Transverse colon (tissue), 4 donors: ENCODE data around the gene SEMA4F. TPM values are rescaled to one million over a fixed set of nuclear protein-coding genes. Genes with fewer than 3 reads are reported as not detected.

Experiments
- DNase-seq: peaks from one replicate; pipeline ENCODE4 v3.0.0-alpha.2; 2019
- H3K27ac ChIP-seq, 4 donors: fragments of 200-600 bp; sonication (generic); 2 replicates each; pipeline ENCODE4 v1.5.1; 2016 to 2018; ENCODE audit warnings: inconsistent platforms in 4 of 4
- H3K27me3 ChIP-seq: fragments of 200-600 bp; sonication (generic); 2 replicates; pipeline ENCODE4 v1.5.1; 2017; ENCODE audit warnings: inconsistent platforms
- H3K36me3 ChIP-seq, 4 donors: fragments of 200-600 bp; sonication (generic); 2 replicates each; pipeline ENCODE4 v1.5.1; 2017 to 2019; ENCODE audit warnings: inconsistent platforms in 4 of 4
- H3K4me1 ChIP-seq, 4 donors: fragments of 200-600 bp; sonication (generic); 2 replicates each; pipeline ENCODE4 v1.5.1; 2017 to 2020; ENCODE audit warnings: inconsistent platforms in 4 of 4
- H3K4me3 ChIP-seq, 4 donors: fragments of 200-600 bp; sonication (generic); 1 replicate in 1 of 4; 2 replicates in 3 of 4; pipeline versions ENCODE4 v1.5.1 to v1.6.1; 2017 to 2019; ENCODE audit warnings: inconsistent platforms in 4 of 4
- H3K9me3 ChIP-seq, 2 donors: fragments of 200-600 bp; sonication (generic); 2 replicates each; pipeline ENCODE4 v1.5.1; 2017 to 2019; ENCODE audit warnings: inconsistent platforms in 2 of 2
- CTCF ChIP-seq, 5 experiments: fragments of 200-600 bp in 3 of 5; fragments of 450-650 bp in 2 of 5; sonication (generic) in 3 of 5; IDR thresholded peaks; 1 replicate in 2 of 5; 2 replicates in 3 of 5; pipeline ENCODE4 v1.5.1; 2016 to 2017; ENCODE audit warnings: antibody characterized with exemption in 5 of 5, inconsistent platforms in 3 of 5, mild to moderate bottlenecking in 2 of 5, moderate library complexity in 1 of 5
- EP300 ChIP-seq: sonication (generic); formaldehyde crosslinking; IDR thresholded peaks from one replicate; pipeline ENCODE4 v1.6.1; 2017; ENCODE audit warnings: antibody characterized with exemption, low read depth
- POLR2A ChIP-seq: fragments of 450-650 bp; IDR thresholded peaks from one replicate; pipeline ENCODE4 v1.6.1; 2016; ENCODE audit warnings: antibody characterized with exemption, mild to moderate bottlenecking, moderate library complexity
- POLR2AphosphoS5 ChIP-seq, 3 donors: sonication (generic); formaldehyde crosslinking; IDR thresholded peaks; one replicate each; pipeline ENCODE4 v1.6.1; 2016; ENCODE audit warnings: antibody characterized with exemption in 3 of 3
- WGBS, 2 donors: methylation state at CpG; one replicate each; pipeline ENCODE4 v1.1.5; 2018; ENCODE audit warnings: low coverage in 1 of 2; 5-methylcytosine and 5-hydroxymethylcytosine counted together
- in situ Hi-C, 4 donors: fragments of 200-750 bp; cut with MboI; loops; one replicate each; pipeline versions ENCODE4 v1.15.0 to v1.15.1; 2017; ENCODE audit warnings: low sequenced_read_pairs in 3 of 4, low pct_ligation_motif_present in 1 of 4, low pct_unique_long_range_greater_than_20kb in 1 of 4
- intact Hi-C: fragments of 100-400 bp; cut with DNase I; formaldehyde crosslinking; loops from one replicate; pipeline ENCODE4 v1.15.1; 2023; ENCODE audit warnings: low total_unique reads
- total RNA-seq, 4 donors: library from RNA; depleted of rRNA; stranded (reverse); fragments of >200 nt; gene quantifications; one replicate each; pipeline ENCODE4 v1.1.0, GENCODE V29; 2016

The SEMA4F gene
- total RNA-seq, 4 donors from 2014 or later: 0.75 to 5.7 (median 3.6) TPM

GRCh38 chr2:74673826-74674528, 19.9 kb downstream of the SEMA4F start:
- in situ Hi-C loops (no loop called here), intact Hi-C loops (no loop called here)
- no peaks in the 10 kb centered on the region for H3K9me3 ChIP-seq
- no peak for DNase-seq
- no peaks in the 10 kb centered on the region for H3K36me3 ChIP-seq
- WGBS, 2 donors: 81 to 82% methylated on average over 6 to 7 of the region's 7 CpGs
- TF ChIP-seq POLR2AphosphoS5 (IDR thresholded peaks at IDR 0.05) (no peak), EP300 (no peak), POLR2A (no peak), CTCF (IDR thresholded peaks at IDR 0.05) (no peak)
- no peaks in the 10 kb centered on the region for H3K27me3 ChIP-seq
- H3K27ac ChIP-seq: no peak overlapping the region
- no peaks in the 10 kb centered on the region for H3K4me1 ChIP-seq
- no peak overlapping the region for H3K4me3 ChIP-seq

GRCh38 chr2:74675090-74675489, 21.0 kb downstream of the SEMA4F start:
- no peaks in the 10 kb centered on the region for H3K9me3 ChIP-seq
- DNase-seq: no peak
- no peaks in the 10 kb centered on the region for H3K4me1 ChIP-seq
- in situ Hi-C loops (loop anchor here in 1 of 4 donors (25.0 kb wide), 1 partner anchor 937 kb away; no protein-coding TSS in a partner anchor), intact Hi-C loops (no loop called here)
- no peaks in the 10 kb centered on the region for H3K27me3 ChIP-seq
- TF ChIP-seq EP300 (no peak), POLR2A (no peak), CTCF (IDR thresholded peaks at IDR 0.05) (no peak), POLR2AphosphoS5 (IDR thresholded peaks at IDR 0.05) (no peak)
- no peaks in the 10 kb centered on the region for H3K36me3 ChIP-seq
- no peak overlapping the region for H3K4me3 ChIP-seq
- no peak overlapping the region for H3K27ac ChIP-seq
- WGBS, 2 donors: 90% methylated on average over 6 of the region's 6 CpGs; no CpG with 5 or more reads in 1 of the 2 donors

GRCh38 chr2:74676331-74676730, 22.3 kb downstream of the SEMA4F start:
- no peak for DNase-seq
- H3K27ac ChIP-seq: no peak overlapping the region
- H3K9me3 ChIP-seq: no peaks in the 10 kb centered on the region
- H3K27me3 ChIP-seq: no peaks in the 10 kb centered on the region
- in situ Hi-C loops: loop anchor here in 1 of 4 donors (25.0 kb wide), 1 partner anchor 936 kb away; no protein-coding TSS in a partner anchor
- H3K4me1 ChIP-seq: no peaks in the 10 kb centered on the region
- TF ChIP-seq POLR2AphosphoS5 (IDR thresholded peaks at IDR 0.05): no peak
- no peak for TF ChIP-seq POLR2A
- TF ChIP-seq CTCF (IDR thresholded peaks at IDR 0.05): no peak
- TF ChIP-seq EP300: no peak
- no peak overlapping the region for H3K4me3 ChIP-seq
- intact Hi-C loops: no loop called here
- 86 to 90% methylated on average over 4 of the region's 4 CpGs for WGBS, 2 donors
- H3K36me3 ChIP-seq: no peaks in the 10 kb centered on the region

- intact Hi-C loops (no loop called here), in situ Hi-C loops (loop anchor here in 1 of 4 donors (25.0 kb wide), 1 partner anchor 933 kb away; no protein-coding TSS in a partner anchor)
- no peaks in the 10 kb centered on the region for H3K4me1 ChIP-seq
- no peak overlapping the region for H3K27ac ChIP-seq
- 97% methylated on average over 15 of the region's 15 CpGs; no CpG with 5 or more reads in 1 of the 2 donors for WGBS, 2 donors
- H3K36me3 ChIP-seq: no peaks in the 10 kb centered on the region
- no peaks in the 10 kb centered on the region for H3K9me3 ChIP-seq
- DNase-seq: no peak
- TF ChIP-seq POLR2A (no peak), CTCF (IDR thresholded peaks at IDR 0.05) (no peak), EP300 (no peak), POLR2AphosphoS5 (IDR thresholded peaks at IDR 0.05) (no peak)
- no peak overlapping the region for H3K4me3 ChIP-seq
- no peaks in the 10 kb centered on the region for H3K27me3 ChIP-seq
Measured at GRCh38 chr2:74679615-74680014, 25.6 kb downstream of the SEMA4F start.
